ENCODE data around the gene SHROOM2.
"Not testable (repeated sequence)": the region's sequence is repeated elsewhere in the genome, so short reads cannot be mapped to it uniquely, and the experiment has no call there.

SHROOM2 gene

DNA sequence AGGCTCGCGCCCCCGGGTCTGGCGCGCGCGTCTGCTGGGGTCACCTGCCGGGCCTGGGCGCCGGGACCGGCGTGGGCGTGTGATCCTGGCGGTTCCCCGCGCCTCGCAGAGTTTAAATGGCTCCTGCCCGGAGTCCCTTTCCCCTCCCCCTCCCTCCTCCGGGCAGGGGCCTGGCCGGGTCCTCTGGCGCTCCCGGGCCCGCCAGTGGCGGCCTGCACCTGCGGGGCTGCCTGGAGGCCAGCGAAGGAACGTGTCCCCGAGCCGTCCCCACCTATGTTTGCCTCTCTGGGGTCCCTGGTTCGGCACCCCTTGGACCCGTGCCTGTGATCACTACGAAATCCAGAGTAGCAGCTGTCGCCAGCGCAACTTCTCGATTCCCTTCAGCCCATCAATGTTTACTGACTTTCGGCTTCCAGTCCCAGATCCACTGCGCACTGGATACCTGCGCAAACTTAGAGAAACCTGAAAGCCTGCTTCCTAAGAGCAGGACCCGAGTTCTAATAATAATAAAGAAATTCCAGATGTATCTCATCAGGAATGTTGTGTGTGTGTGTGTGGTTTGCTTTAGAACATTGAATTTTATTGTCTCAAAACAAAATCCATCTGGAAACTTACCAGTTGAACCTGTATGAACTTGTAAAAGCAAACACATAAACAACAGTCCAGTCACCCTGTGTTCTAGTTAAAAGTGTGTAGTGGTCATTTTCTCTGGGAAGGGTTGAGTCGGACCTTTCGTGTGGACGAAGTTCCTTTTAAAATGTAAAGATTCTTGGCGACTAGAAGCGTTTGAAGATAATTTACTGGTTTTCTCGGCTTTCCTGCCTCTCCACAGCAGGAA lies 788 bp downstream of the SHROOM2 start:
- no peak for DNase-seq

DNA sequence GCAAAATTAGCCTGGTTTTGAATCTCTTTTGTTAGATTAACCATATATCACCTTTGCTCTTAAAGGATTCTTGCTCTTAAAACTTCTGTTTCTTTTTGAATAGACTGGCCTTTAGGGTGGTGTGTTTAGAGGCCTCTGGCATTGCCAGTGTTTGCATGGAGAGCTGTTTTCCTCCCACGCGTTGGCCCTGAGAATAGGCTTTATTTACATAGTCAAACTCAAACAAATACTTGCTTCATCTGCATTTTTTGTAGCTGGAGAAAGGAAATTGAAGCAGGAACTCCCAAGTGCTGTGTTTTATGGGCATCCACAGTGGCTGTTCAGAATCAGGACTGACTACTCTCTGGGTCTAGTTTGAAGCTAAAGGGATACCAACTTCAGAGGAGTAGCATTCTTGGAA lies 2.7 kb downstream of the SHROOM2 start:
- DNase-seq, result no peak

DNA sequence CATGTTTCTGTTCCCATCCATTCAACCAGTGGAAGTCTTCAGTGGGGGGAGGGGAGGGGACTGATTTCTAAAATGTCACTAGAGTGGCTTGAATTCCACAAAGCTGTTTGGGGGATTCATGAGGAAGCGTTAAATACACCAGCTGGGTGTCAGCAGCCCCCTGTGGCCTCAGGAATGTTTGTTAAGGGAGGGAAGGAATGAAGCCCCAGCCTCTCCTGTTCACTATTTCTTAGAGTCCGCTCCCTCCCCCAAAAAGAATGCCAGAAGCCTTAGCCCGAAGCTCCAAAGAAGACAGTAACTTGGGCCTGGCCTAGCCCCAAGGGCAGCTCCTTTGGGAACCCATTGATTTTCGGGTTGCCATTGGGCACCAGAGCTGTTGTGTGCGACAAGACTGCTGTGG lies 3.3 kb downstream of the SHROOM2 start:
- DNase-seq, result peak; percentile 26

DNA sequence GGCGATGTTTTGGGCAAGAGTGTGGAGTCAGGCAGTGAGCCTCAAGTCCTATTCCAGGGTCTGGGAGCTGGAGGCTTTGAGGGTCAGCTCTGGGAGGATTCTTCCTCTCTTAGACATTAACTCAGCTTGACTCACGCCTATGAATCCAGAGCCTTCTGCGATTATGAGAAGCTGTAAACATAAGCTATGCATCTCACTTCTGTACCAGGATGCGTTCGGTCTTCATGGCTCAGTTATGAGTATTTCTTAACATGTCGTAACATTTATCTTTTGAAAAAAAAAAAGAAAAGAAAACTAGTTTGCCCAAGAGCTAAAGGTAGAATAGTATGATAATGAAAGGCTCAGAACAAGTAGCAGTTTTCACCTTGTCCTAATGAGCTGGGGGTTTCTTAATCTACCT lies 4.6 kb downstream of the SHROOM2 start:
- DNase-seq, result no peak

DNA sequence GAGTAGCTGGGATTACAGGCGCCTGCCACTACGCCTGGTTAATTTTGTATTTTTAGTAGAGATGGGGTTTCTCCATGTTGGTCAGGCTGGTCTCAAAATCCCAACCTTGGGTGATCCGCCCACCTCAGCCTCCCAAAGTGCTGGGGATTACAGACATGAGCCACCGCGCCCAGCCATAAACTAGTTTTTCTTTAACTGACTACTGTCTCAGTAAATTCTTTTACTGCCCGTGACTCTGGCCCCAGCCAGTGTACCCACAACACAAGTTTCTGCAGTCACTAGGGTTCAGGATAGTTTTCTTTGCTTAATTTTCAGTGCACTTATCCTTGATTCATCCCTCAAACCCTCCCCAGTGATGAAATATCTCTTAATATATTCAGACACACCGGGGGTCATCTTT lies 8.3 kb downstream of the SHROOM2 start:
- DNase-seq, result no peak

DNA sequence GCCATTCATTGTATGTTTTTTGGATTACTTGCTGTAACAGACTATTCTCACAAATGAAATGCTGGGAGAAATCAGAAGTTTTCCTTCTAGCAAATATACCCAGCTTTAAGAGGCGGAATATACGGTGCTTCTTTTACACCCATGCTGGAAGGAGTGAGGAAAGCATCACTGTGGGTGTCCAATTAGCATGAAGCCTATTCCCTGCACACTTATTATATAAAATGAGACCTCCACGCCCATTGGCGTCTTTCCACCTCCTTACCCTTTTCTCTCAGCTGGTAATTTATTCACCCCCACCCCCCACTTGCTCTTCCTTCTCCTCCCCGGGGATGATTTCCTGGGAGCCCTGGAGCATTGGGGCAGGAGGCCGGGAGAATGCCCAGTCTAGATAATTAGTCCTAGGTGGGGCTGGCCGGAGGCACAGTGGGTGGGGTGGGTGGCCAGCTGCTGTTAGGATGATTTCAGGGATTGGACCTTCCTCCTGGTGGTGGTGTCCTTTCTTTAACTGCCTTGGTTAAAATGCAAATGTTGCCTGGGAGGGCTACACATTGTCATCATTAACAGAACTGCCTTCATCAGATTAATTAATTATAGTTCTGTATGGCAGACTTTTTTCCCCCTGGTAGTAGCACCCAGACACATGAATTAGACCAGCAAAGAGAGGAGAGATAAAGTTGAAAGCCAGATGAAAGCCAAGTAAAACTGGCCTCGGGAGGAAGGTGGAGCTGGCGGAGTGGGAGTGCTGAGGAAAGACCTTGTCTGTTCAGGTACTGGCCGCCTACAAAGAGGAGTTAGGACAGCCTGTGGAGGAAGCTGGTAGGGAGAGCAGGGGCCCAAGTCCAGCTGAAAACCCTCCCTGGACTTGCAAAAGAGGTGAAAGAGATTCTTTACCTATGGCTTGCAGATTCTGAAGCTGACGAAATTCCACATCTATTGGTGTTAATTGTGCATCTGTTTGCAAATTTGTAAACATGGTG lies 11.4 kb downstream of the SHROOM2 start:
- DNase-seq, result no peak

DNA sequence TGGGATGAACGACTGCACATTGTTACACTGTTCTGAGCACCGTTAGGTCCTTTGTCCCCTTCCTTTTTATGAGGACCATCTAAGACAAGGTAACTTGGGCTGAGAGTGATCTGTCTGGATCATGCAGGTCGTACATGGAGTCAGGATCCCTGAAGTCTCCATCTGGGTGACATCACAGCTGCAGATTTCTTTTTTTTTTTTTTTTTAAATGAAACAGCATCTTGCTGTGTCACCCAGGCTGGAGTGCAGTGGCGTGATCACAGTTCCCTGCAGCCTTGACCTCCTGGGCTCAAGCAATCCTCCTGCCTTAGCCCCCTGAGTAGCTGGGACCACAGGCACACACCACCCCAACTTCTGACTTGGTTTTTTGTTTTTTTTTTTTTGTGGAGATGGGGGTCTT lies 16.5 kb downstream of the SHROOM2 start:
- no peak for DNase-seq

DNA sequence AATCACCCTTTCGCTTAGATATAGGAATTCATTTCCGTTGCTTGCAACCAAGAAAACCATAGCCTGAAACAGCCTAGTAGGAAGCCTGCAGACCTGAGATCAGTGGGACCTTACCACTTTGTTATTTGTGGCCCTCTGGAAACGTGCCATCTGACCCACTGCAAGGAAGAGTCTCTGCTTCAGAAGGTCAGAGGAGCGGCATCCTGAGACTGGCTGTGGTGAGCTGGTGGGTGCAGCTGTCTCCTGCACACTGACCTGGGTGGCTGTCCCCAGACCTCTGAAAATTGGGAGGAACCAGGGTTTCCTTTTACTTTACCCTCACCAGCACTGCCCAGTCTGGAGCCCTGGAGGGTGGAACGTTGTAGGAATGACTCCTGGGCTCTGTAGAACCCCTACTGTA lies 18.2 kb downstream of the SHROOM2 start:
- no peak for DNase-seq

DNA sequence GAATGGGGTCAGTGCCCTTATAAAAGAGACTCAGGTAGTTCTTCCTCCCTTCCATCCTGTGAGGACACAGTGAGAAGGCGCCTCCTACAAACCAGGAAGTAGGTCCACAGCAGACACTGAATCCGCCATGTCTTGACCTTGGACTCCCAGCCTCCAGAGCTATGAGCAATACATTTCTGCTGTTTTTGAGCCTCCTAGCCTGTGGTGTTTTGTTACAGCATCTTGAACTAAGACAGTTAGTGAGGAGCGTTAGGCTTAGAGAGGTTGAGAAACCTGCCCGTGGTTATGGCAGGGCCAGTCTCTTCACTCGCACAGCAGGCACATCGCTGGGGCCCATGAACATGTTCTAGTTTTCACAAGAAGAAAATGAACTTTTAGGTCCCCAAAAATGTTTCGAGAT lies 19.7 kb downstream of the SHROOM2 start:
- DNase-seq, result no peak

DNA sequence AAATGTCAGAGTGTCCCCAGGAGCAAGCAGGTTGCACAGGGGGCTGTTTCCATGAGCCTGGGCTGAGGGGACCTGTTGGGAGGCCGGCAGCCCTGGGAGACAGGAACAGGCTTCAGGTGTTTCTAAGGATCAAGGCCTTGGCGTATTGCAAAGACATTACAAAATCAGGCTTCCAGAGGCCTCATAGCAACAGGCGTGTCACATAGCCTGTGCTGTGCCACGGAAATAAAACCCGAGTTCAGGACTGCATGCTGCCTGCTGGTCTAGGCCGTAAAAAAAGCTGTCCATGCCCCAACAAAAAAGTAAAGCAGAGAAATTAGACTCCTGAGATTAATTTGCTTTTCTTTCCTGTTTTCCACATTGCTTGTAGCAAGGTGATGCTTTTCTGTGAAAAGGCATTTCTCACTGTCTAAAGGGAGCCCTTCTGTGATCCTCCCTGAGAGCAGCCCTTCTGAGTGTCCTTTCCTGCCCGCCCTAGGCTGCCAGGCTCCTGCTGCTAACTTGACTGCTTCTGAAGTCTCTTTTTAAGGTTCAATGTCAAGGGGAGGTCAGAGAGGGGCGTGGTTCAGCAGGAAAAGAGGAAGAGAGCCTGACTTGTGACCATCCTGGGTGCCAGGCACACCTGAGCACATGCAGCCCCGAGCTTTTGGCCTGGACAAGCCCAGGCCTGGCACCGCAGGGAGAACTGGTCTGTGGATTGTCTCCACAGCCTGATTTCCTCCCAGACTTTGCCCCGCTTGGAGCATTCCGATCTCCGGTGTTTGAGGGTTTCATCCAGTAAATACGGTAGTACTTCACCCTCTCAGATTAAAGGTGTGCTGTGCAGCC lies 21.3 kb downstream of the SHROOM2 start:
- DNase-seq, result no peak

DNA sequence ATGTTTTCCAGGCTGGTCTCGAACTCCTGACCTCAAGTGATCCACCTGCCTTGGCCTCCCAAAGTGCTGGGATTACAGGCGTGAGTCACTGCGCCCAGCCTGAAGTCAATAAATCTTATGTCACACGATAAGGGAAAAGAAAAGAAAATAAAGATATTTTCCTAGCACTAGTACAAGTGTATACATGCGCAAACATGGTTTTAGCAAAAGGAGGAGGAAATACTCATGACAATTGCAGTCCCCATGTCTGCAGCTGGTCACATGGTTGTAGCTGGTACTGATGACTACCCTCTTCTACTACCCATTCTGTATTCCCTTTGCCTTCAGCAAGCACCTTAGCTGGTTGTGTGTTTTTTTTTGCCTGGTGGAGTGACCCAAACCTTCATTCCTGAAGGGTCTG lies 23.6 kb downstream of the SHROOM2 start:
- not testable (repeated sequence) for DNase-seq

DNA sequence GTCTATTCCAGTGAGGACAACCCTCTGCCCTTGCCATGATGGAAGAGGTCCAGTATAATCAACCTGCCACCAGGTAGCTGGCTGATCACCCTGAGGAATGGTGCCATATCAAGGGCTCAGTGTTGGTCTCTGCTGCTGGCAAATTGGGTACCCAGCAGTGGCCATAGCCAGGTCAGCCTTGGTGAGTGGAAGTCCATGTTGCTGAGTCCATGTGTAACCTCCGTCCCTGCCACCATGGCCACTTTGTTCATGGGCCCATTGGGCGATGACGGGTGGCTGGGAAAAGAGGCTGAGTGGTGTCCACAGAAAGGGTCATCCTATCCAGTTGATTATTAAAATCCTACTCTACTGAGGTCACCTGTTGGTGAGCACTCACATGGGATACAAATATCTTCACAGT lies 24.9 kb downstream of the SHROOM2 start:
- not testable (repeated sequence) for DNase-seq

DNA sequence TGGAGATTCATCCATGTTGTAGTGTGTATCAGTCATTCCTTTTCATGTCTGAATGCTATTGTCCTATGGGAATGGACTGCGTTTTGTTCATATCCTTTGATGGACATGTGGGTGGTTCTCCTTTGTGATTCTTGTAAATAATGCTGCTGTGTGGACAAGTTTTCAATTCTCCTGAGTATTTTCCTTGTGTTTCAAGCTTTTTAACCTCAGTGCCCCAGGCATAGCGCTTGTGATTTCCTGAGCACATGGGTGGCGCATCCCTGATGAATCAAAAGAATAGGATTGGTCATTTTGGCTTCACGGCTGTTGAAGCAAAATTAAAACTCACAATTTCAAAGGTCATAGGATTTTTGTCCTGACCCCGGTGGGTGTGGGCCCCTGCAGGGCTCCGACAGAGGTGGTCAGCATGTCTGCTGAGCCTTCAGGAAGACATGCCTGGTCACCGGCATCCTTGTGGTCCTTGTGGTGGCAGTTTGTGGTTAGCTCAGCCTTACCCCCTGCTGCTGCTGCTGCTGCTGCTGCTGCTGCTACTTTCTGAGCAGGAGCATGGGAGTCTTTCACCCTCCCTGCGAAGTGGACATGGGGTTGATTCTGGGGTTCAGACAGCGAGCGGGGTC lies 30.0 kb downstream of the SHROOM2 start:
- peak; percentile 50 for DNase-seq

DNA sequence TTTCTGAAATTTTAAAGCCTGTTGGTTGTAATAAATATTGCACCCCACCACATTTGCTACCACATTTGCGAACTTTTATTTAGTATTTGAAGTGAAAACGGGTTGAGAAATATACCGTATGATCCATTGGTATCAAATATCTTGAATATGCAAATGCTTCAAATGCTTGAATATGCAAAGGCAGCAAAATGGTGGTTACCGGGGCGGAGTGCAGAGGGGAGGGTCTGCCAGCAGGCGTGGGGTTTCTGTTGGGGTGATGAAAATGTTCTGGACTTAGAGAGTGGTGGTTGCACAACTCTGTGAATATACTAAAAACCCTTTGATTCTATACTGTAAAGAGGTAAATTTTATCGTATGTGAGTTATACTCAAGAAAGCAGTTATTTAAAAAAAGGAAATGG lies 35.3 kb downstream of the SHROOM2 start:
- no peak for DNase-seq

DNA sequence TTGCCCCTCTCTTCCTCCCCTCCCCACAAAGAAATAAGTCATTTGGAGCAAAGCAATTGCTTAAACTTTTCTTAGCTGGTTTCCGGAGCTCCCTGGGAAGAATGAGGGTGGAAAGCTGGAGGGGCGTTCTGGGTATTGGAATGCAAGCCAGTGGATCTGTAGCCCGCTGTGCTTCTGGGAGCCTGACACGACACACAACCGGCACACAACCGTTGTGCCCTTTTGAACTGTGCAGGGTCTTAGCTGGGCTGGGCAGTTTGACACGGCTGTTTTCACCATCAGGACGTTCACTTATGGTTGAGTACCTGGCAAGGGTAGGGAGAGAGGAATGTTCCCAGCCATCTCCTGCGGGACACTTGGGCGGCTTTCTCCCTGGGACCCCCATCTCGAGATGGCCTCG lies 38.3 kb downstream of the SHROOM2 start:
- DNase-seq, result no peak

DNA sequence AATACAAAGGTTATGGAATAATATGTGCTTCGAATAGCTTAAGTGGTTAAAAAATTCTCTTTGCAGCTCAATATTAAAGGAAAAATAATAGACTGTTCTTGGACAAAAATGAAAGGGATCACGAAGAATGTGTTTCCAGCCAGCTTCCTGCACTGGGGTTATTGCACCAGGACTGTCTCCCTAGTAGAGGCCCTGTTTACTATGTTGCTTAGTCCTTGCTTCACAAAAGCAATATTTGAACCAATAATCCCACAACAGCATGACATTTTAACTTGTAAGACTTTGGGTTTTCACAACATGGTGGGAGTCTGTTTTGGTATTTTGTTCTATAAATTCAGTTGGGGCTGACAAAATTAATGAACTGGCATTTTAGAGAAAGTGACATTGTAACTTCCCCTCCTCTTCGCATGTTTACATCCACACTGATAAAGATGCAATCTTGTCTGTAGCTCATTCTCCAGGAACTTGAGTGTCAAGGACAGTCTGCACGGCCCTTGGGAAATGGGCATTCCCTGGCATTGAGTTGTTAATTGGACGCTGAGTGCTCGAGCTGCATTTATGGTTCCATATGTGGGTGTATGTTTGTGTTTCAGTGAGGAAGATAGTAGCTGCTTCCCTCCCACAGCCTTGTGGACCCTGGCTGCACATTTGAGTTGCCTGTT lies 39.0 kb downstream of the SHROOM2 start:
- no peak for DNase-seq

DNA sequence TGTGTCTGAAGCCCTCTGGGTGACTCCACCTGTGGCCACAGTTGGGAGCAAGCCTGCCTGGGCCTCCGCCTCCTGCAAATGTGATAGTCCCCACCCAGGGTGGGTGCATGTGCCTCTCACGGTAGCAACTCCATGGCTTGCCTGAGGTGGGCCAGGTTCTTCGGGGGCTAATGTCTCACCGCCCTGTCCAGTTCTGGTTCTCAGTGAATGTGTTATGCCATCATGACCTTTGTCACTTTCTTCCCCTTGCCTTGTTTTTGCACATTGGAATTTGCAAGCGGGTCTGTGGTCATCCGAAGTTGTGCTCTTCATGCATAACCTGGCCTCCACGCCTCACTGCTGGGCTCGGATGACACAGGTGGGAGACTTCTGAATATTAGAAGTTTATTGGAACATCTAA lies 39.7 kb downstream of the SHROOM2 start:
- no peak for DNase-seq

DNA sequence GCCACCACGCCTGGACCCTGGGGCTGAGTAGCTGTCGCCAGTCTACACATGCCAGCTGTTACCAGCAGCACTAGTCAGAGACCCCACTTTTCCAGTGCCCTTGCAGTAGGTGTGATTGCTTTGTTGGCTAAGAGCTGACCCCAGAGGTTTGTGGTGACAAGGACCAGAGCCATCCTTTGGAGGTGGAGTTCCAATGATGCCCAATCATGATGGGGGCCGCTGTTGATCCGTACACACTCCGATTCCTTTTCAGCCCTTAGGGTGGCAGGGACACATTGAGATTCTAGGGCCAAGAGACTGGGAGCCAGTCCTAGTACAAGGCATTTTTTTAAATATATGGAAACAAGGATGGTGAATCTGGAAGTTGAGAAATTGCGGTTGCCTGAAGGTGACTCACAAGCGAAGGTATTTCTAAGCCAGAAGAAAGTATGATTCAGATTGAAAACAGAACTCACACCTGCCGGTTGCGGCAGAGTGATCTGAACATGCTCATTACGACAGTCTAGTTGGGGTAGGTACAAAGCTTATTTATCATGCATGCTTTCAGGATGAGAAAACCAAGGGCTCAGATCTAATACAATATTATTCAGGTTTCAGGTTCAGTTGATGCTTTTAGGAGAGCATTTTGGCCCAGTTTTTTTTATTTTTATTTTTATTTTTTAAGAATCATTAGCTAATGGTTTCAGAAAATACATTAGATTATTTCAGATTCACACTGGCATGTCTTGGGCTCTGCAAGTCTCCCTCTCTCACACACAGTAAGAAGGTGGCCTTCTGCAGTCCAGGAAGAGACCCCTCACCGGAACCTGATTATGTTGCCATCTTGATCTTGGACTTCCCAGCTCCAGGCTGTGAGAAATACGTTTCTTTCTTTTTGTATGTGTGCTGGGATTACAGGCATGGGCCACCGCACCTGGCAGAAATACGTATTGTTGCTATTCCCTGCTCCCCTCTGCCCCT lies 43.4 kb downstream of the SHROOM2 start:
- DNase-seq, result no peak

DNA sequence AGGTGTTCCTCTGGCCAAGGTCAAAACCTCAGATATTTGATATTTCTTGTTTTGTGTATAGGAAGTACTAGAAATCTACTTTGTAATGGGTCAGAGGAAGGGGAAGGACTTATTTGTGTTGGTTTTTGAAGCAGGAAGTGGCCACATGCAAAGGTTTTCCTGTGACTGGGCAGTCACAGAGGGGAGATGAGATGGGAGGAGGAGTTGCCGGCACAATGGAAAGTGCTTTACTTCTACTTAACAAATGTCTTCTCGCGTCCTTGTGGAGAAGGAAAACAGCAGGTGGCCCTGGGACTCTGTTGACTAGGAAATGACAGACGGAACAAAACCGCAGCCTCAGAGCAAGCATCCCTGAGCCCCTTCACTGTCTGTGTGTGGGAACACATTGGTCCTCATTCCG lies 46.6 kb downstream of the SHROOM2 start:
- no peak for DNase-seq

DNA sequence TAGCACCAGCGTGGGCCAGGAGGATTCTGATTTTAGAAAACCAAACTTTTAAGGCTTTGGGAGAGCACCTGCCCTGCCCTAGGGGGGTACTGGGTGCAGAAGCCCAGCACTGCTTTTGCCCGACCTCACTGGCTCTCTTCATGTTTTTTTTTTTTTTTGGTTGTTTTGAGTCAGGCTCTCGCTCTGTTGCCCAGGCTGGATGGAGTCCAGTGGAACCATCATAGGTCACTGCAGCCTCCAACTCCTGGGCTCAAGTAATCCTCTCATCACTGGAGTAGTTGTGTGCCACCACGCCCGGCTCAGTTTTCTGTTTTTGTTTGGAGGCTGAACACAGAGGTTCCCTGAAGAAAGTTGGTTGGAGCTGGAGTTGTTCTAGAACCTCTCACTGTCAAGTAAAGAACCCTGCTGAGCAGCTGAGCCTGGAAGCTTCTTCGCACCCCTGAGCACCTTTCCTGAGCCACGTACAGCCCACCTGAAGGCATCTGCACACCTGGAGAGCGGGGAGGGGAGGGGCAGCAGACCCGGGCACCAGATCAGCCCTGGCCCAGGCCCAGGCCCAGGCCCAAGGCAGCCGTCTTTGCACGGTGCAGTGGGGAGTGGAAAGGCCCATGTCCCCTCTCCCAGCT lies 49.5 kb downstream of the SHROOM2 start:
- DNase-seq, result no peak

Data from fibroblast of skin of scalp (primary cell).